C4-2B (cell line): Measurements from ENCODE around the gene MUTYH.

Experiments
- H3K27ac ChIP-seq: fragments of 450-650 bp; 2 replicates; pipeline ENCODE4 v1.5.1; 2017
- CTCF ChIP-seq: fragments of 450-650 bp; conservative IDR thresholded peaks from 2 replicates; pipeline ENCODE4 v1.5.1; 2017; ENCODE audit warnings: mild to moderate bottlenecking
- ZFX ChIP-seq: fragments of 450-650 bp; IDR thresholded peaks from 2 replicates; pipeline ENCODE4 v1.6.1; 2017

Gene MUTYH

GRCh38 chr1:45306905-45307304 lies 33.3 kb downstream of the MUTYH start:
- no peak for TF ChIP-seq CTCF
- TF ChIP-seq ZFX = no peak

DNA sequence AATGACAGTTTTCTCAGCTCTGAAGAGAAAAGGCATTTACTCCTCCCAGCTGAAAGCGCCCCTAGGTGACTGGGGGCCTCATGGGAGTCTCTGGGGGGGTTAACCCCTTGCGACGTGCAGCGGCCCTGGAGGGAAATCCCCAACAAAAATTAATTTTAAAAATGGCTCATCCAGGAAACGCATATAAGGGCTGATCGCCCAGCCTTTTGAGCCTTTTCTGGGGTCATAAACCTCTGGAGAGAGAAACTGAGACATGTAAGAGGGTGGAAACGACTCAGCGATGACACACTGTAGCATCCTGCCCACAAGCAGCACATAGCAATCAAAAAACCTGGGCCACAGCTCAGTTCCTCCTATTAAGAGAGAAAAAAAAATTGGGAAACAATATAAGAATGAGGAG lies 33.9 kb downstream of the MUTYH start:
- H3K27ac ChIP-seq = no peak overlapping the region

More at GRCh38 chr1:45306905-45307304, 33.3 kb downstream of the MUTYH start:
- H3K27ac ChIP-seq = no peak overlapping the region

GRCh38 chr1:45305231-45305630 lies 35.0 kb downstream of the MUTYH start:
- H3K27ac ChIP-seq = no peak overlapping the region
- TF ChIP-seq ZFX (no peak), CTCF (no peak)

More for the DNA sequence above, 33.9 kb downstream of the MUTYH start:
- TF ChIP-seq CTCF (no peak), ZFX (no peak)

DNA sequence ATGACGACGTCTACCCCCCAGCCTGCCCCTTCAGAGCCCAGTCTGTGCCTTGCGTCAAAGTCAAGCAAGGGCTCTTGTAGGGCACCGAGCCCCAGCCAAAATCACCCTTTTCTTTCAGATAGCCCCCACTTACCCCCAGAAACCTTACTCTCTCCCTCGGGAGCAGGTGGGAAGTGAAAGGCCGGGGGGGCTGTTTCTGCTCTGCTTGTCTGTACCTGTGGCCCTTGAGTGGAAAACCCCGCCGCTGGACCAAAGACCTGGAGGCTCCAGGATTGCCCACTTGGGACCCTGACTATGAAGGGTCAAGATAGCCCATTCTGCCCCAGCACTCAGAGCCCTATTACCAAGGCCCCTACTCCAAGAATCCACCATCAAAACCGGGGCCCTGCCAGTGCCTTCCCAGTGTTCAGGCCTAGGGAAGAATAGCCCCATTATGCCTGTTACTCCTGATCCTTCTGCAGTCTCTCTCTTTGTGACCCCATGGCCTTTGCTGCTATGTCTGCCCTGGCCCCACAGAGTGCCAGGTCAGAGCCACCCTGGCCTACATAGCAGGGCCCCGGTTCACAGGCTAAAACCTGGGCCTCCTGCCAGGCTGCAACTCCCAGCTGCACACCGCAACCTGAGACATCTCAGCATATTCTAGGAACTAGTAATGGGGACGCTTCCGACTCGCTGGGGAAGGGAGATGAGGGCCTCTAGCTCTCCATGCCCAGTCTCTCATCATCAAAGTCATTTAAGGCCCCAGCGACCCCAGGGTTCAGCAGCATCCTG lies 35.7 kb downstream of the MUTYH start:
- TF ChIP-seq ZFX (no peak), CTCF (peak; percentile 72)
- peak overlapping the region; percentile 79 for H3K27ac ChIP-seq

GRCh38 chr1:45303520-45304310 lies 36.5 kb downstream of the MUTYH start:
- H3K27ac ChIP-seq = peak overlapping the region; percentile 79
- TF ChIP-seq CTCF (peak; percentile 90), ZFX (peak; percentile 77; the same call in 1 of the 2 replicates)

GRCh38 chr1:45302505-45303150 lies 37.6 kb downstream of the MUTYH start:
- TF ChIP-seq ZFX = no peak
- TF ChIP-seq CTCF = no peak
- H3K27ac ChIP-seq = peak overlapping the region; percentile 79

DNA sequence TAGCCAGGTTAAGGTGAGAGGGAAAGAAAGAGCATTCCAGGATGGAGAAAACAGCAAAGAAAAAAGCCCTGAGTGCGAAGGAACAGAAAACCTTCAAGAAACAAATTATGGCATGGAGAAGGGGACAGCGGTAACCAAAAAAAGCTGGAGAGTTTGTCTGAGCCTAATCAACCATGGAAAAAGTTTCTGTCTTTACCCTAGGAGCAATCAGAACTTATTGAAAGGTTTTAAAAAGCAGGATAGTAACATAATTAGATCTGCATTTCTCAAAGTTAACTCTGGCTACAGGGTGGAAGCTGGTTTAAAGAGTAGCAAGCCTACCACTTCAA lies 39.6 kb downstream of the MUTYH start:
- no peak overlapping the region for H3K27ac ChIP-seq
- peak; percentile 64; the same call in 1 of the 2 replicates for TF ChIP-seq CTCF
- no peak for TF ChIP-seq ZFX
